HepG2 (cell line): Measurements from ENCODE around the gene ENGASE. TPM values are rescaled to one million over a fixed set of nuclear protein-coding genes. Genes with fewer than 3 reads are reported as not detected.

Experiments
- ASH2L ChIP-seq: fragments of 300-600, 200-600 bp; sonication (generic); IDR thresholded peaks from 2 replicates; pipeline ENCODE4 v1.7.0; 2017; ENCODE audit warnings: low read depth, mild to moderate bottlenecking, moderate library complexity, mixed read lengths, low read length; ENCODE audit not compliant: insufficient read length
- EEA1 ChIP-seq: sonication (generic); formaldehyde crosslinking; IDR thresholded peaks from 2 replicates; pipeline ENCODE4 v1.5.1; 2020; ENCODE audit warnings: mild to moderate bottlenecking, missing genetic modification reagents, borderline replicate concordance
- FOXK1 ChIP-seq: sonication (generic); formaldehyde crosslinking; IDR thresholded peaks from 2 replicates; pipeline ENCODE4 v1.4.0; 2020; ENCODE audit warnings: low read depth, missing genetic modification reagents, borderline replicate concordance
- GPN1 ChIP-seq: sonication (generic); formaldehyde crosslinking; IDR thresholded peaks from 2 replicates; pipeline ENCODE4 v1.5.1; 2020; ENCODE audit warnings: missing genetic modification reagents, borderline replicate concordance
- HDAC1 ChIP-seq: sonication (generic); formaldehyde crosslinking; IDR thresholded peaks from 2 replicates; pipeline ENCODE4 v1.5.1; 2020; ENCODE audit warnings: mild to moderate bottlenecking, missing genetic modification reagents
- IRF9 ChIP-seq: sonication (generic); formaldehyde crosslinking; IDR thresholded peaks from 2 replicates; pipeline ENCODE4 v1.8.0; 2022; ENCODE audit warnings: missing genetic modification reagents, mild to moderate bottlenecking, borderline replicate concordance
- KDM5A ChIP-seq: fragments of 200-600 bp; sonication (generic); IDR thresholded peaks from 2 replicates; pipeline ENCODE4 v1.7.0; 2018; ENCODE audit warnings: antibody characterized with exemption, mild to moderate bottlenecking, low read length, borderline replicate concordance
- MAFF ChIP-seq: IDR thresholded peaks from 2 replicates; pipeline ENCODE4 v1.6.1; 2011; ENCODE audit warnings: low read depth, low read length, improper control_type of control experiment
- MED8 ChIP-seq: sonication (generic); formaldehyde crosslinking; IDR thresholded peaks from 2 replicates; pipeline ENCODE4 v1.8.1; 2023; ENCODE audit warnings: mild to moderate bottlenecking, missing genetic modification reagents; ENCODE audit not compliant: insufficient replicate concordance
- MTERF4 ChIP-seq: sonication (generic); formaldehyde crosslinking; IDR thresholded peaks from 2 replicates; pipeline ENCODE4 v1.8.0; 2023; ENCODE audit warnings: mild to moderate bottlenecking, missing genetic modification reagents
- NFYB ChIP-seq: sonication (generic); formaldehyde crosslinking; IDR thresholded peaks from 2 replicates; pipeline ENCODE4 v1.4.0; 2020; ENCODE audit warnings: missing genetic modification reagents
- PITX1 ChIP-seq: sonication (generic); formaldehyde crosslinking; IDR thresholded peaks from 2 replicates; pipeline ENCODE4 v1.5.1; 2020; ENCODE audit warnings: mild to moderate bottlenecking, missing genetic modification reagents
- RBFOX2 ChIP-seq: fragments of 200-400 bp; formaldehyde crosslinking; IDR thresholded peaks from 2 replicates; pipeline ENCODE4 v1.6.1; 2017; ENCODE audit warnings: low read depth, mild to moderate bottlenecking, low read length
- REXO4 ChIP-seq: sonication (generic); formaldehyde crosslinking; IDR thresholded peaks from 2 replicates; pipeline ENCODE4 v1.8.0; 2022; ENCODE audit warnings: missing genetic modification reagents, mild to moderate bottlenecking, borderline replicate concordance
- SMC3 ChIP-seq: IDR thresholded peaks from 2 replicates; pipeline ENCODE4 v1.6.1; 2011; ENCODE audit warnings: low read length, improper control_type of control experiment
- TBX2 ChIP-seq: sonication (generic); formaldehyde crosslinking; IDR thresholded peaks from 2 replicates; pipeline ENCODE4 v1.5.0; 2020; ENCODE audit warnings: missing genetic modification reagents, mild to moderate bottlenecking, borderline replicate concordance
- TCF7L2 ChIP-seq: IDR thresholded peaks from 2 replicates; pipeline ENCODE4 v1.6.1; 2011; ENCODE audit warnings: mild to moderate bottlenecking, low read depth, low read length, moderate library complexity
- TFDP2 ChIP-seq: sonication (generic); formaldehyde crosslinking; IDR thresholded peaks from 2 replicates; pipeline ENCODE4 v1.4.0; 2020; ENCODE audit warnings: missing genetic modification reagents
- TGIF2 ChIP-seq: IDR thresholded peaks from 2 replicates; pipeline ENCODE4 v1.6.1; 2016; ENCODE audit warnings: control low read depth, missing compliant biosample characterization
- ZMYM4 ChIP-seq: sonication (generic); formaldehyde crosslinking; IDR thresholded peaks from 2 replicates; pipeline ENCODE4 v1.8.1; 2023; ENCODE audit warnings: mild to moderate bottlenecking, missing genetic modification reagents
- ZNF34 ChIP-seq: sonication (generic); formaldehyde crosslinking; IDR thresholded peaks from 2 replicates; pipeline ENCODE4 v1.4.0; 2020; ENCODE audit warnings: mild to moderate bottlenecking, missing genetic modification reagents, borderline replicate concordance
- ZNF362 ChIP-seq: sonication (generic); formaldehyde crosslinking; IDR thresholded peaks from 2 replicates; pipeline ENCODE4 v1.4.0; 2020; ENCODE audit warnings: missing genetic modification reagents, mild to moderate bottlenecking, borderline replicate concordance
- ZNF674 ChIP-seq: sonication (generic); formaldehyde crosslinking; IDR thresholded peaks from 2 replicates; pipeline ENCODE4 v1.5.0; 2020; ENCODE audit warnings: low read depth, mild to moderate bottlenecking, missing genetic modification reagents
- polyA plus RNA-seq, 8 experiments: library from polyadenylated mRNA; depleted of rRNA in 3 of 8; stranded (reverse) in 7 of 8; unstranded in 1 of 8; fragments of >200 nt; fragmentation: Illumina TruSeq in 4 of 8; extraction: Trizol in 4 of 8; gene quantifications; 2 replicates each; pipeline versions ENCODE4 v1.2.1 to v1.2.3, GENCODE V29; 2011 to 2016; ENCODE audit warnings: low read depth in 4 of 8, missing spikeins in 1 of 8, mixed read lengths in 1 of 8; ENCODE audit not compliant: insufficient read depth in 1 of 8
- total RNA-seq, 5 experiments: library from RNA; depleted of rRNA; stranded (reverse); fragments of >200 nt; fragmentation: Illumina TruSeq; extraction: Trizol; gene quantifications; 2 replicates each; pipeline ENCODE4 v1.2.3, GENCODE V29; 2016; ENCODE audit warnings: low read depth in 1 of 5
- TF ChIP-seq, protein P1 (sequence below): sonication (generic); formaldehyde crosslinking; conservative IDR thresholded peaks from 2 replicates; pipeline ENCODE4 v1.4.0; 2020; ENCODE audit warnings: missing genetic modification reagents

The ENGASE gene
- total and polyA plus RNA-seq, 2 of the 13 experiments (the other 11 are each of a cell fraction or from before 2014, with no cell fraction given) = 10.6 to 18.1 TPM

DNA sequence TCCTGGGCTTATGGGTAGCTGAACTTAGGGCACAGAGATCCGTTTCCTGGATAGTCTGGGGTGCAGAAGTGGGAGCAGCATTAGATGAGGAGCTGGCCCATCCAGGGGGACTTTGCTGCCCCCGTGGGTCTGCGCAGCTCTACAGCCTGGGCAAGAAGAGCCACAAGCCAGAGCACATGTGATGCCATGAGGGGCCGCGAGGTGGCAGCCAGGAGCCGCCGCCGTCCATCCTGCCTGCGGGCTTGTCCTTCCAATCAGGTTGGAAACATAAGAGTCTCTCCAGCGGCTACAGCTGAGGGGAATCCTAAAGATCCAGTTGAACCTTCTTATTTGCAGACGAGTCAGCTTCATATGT, 28.8 kb upstream of the ENGASE start (continued):
- no peak for TF ChIP-seq MTERF4 (CRISPR knock-in tag)
- peak; percentile 31; the same call in 1 of the 2 replicates for TF ChIP-seq PITX1 (CRISPR knock-in tag)
- TF ChIP-seq KDM5A = no peak
- TF ChIP-seq ZNF674 (CRISPR knock-in tag) = no peak
- TF ChIP-seq ZNF362 (CRISPR knock-in tag) = peak; percentile 33; the same call in 1 of the 2 replicates
- TF ChIP-seq MED8 (CRISPR knock-in tag) = no peak
- TF ChIP-seq NFYB (CRISPR knock-in tag) = 0 out of 2 replicates have a peak, but pooled peaks have one; percentile 13
- no peak for TF ChIP-seq TFDP2 (CRISPR knock-in tag)
- no peak for TF ChIP-seq RBFOX2
- no peak for TF ChIP-seq MAFF
- TF ChIP-seq TCF7L2 = no peak
- TF ChIP-seq ASH2L = no peak
- no peak for TF ChIP-seq HDAC1 (CRISPR knock-in tag)
- no peak for TF ChIP-seq FOXK1
- TF ChIP-seq IRF9 = peak; percentile 8; the same call in 1 of the 2 replicates
- TF ChIP-seq, protein P1, sequence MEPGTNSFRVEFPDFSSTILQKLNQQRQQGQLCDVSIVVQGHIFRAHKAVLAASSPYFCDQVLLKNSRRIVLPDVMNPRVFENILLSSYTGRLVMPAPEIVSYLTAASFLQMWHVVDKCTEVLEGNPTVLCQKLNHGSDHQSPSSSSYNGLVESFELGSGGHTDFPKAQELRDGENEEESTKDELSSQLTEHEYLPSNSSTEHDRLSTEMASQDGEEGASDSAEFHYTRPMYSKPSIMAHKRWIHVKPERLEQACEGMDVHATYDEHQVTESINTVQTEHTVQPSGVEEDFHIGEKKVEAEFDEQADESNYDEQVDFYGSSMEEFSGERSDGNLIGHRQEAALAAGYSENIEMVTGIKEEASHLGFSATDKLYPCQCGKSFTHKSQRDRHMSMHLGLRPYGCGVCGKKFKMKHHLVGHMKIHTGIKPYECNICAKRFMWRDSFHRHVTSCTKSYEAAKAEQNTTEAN (CRISPR knock-in tag) = no peak
- TF ChIP-seq ZNF34 = no peak
- no peak for TF ChIP-seq GPN1 (CRISPR knock-in tag)
- TF ChIP-seq TGIF2 (CRISPR knock-in tag) = no peak
- no peak for TF ChIP-seq TBX2 (CRISPR knock-in tag)
- TF ChIP-seq SMC3 = peak; percentile 50; the same call in 1 of the 2 replicates
- TF ChIP-seq EEA1 = no peak
- no peak for TF ChIP-seq REXO4 (CRISPR knock-in tag)
- TF ChIP-seq ZMYM4 (CRISPR knock-in tag) = no peak
